ENCODE measurements around the gene MAP4K2. TPM values are rescaled to one million over a fixed set of nuclear protein-coding genes. Genes with fewer than 3 reads are reported as not detected.

MAP4K2 gene
- total and polyA plus RNA-seq, 2 of the 8 experiments (the other 6 are each of a cell fraction or from before 2014, with no cell fraction given) = 20.1 to 20.7 TPM

- no peak overlapping the region for H2AFZ ChIP-seq (ENCODE audit: low read length)
- no peaks in the 10 kb centered on the region for H3K9me3 ChIP-seq (ENCODE audit: insufficient read depth in 2 of 2, low read depth in 1 of 2, low read length in 1 of 2)
- DNase-seq (ENCODE audit: low read depth in 1 of 2, low spot score in 2 of 2) (peak in 1 of 2 experiments; percentile 71), FAIRE-seq (no peak)
- H3K79me2 ChIP-seq (ENCODE audit: control insufficient read depth in 1 of 2, insufficient read depth in 2 of 2, low read length in 2 of 2) = no peaks in the 10 kb centered on the region
- H3K4me1 ChIP-seq (replicated peaks in 1 of 4; ENCODE audit: control insufficient read depth in 3 of 4, insufficient read depth in 4 of 4, low read length in 3 of 4) = peaks cover 4 to 36% (median 29%) of the 10 kb centered on the region in 4 experiments
- no peak overlapping the region for H3K14ac ChIP-seq (ENCODE audit: insufficient read length)
- H3K36me3 ChIP-seq (ENCODE audit: control insufficient read depth in 2 of 4, insufficient read depth in 4 of 4, low read length in 3 of 4) = no peaks in the 10 kb centered on the region
- 25% methylated on average over 23 of the region's 24 CpGs; no CpG with 5 or more reads in 1 of the 2 experiments for WGBS, 2 experiments (ENCODE audit: extremely low coverage in 1 of 2, insufficient coverage in 1 of 2, insufficient read length in 1 of 2, insufficient replicate concordance in 2 of 2, low coverage in 1 of 2, low lambda C conversion rate in 2 of 2, missing lambda C conversion rate in 1 of 2)
- H3K79me1 ChIP-seq (ENCODE audit: low read depth, low read length) = no peaks in the 10 kb centered on the region; the same call in 1 of the 2 replicates
- H3K27ac ChIP-seq (ENCODE audit: low read depth, low read length) = no peak overlapping the region
- H3K4me3 ChIP-seq (ENCODE audit: extremely low read depth in 1 of 4, insufficient read depth in 2 of 4, low read depth in 3 of 4, low read length in 4 of 4) = peak overlapping the region; percentile 46 to 67 (median 57)
- no peak overlapping the region for H2BK120ac ChIP-seq (replicated peaks; ENCODE audit: low read depth, low read length)
- H2BK5ac ChIP-seq (ENCODE audit: low read depth, low read length) = peak overlapping the region; percentile 86; the same call in 1 of the 2 replicates
- H3K4me2 ChIP-seq (ENCODE audit: insufficient read depth in 1 of 2, low read depth in 2 of 2, low read length in 2 of 2) = peak overlapping the region; percentile 85 to 87
- H3K27me3 ChIP-seq (replicated peaks in 1 of 4; ENCODE audit: control insufficient read depth in 3 of 4, extremely low read depth in 1 of 4, insufficient read depth in 3 of 4, low read length in 3 of 4) = peaks cover 0 to 32% (median 19%) of the 10 kb centered on the region in 4 experiments; a peak in 5 of 7 replicates
- no peak overlapping the region for H3K4ac ChIP-seq (replicated peaks; ENCODE audit: insufficient read length, low read depth, low read length)
- H4K91ac ChIP-seq (replicated peaks; ENCODE audit: insufficient read length, low read length) = peak overlapping the region; percentile 54
- no peak overlapping the region for H3K9ac ChIP-seq (replicated peaks in 1 of 4; ENCODE audit: extremely low read depth in 1 of 4, low read depth in 3 of 4, low read length in 3 of 4)
- no peaks in the 10 kb centered on the region for H4K20me1 ChIP-seq (replicated peaks in 1 of 2; ENCODE audit: control insufficient read depth in 1 of 2, insufficient read depth in 2 of 2, low read length in 2 of 2)
- H2BK15ac ChIP-seq (ENCODE audit: low read length) = peak overlapping the region; percentile 81; the same call in 1 of the 2 replicates
- H4K8ac ChIP-seq (ENCODE audit: extremely low read depth, insufficient read depth, low read length) = peak overlapping the region; percentile 35; the same call in 1 of the 2 replicates
- H3K56ac ChIP-seq (replicated peaks; ENCODE audit: insufficient read length, low read depth, low read length) = no peak overlapping the region
- ChIA-PET POLR2A (ENCODE audit: partially characterized antibody) (interaction anchor here (0.7 to 42.9 kb wide), 8 partner anchors 8 to 72 kb away, joined by 3 to 1087 read pairs (median 6); partner anchors contain the start of genes PYGM and SF1), CTCF (ENCODE audit: partially characterized antibody) (interaction anchor here (0.7 to 23.7 kb wide), 15 partner anchors 8 to 177 kb away, joined by 3 to 376 read pairs (median 6); partner anchors contain the start of genes MEN1 and PYGM)
- H2AK5ac ChIP-seq (ENCODE audit: low read depth, low read length) = peak overlapping the region; percentile 88; the same call in 1 of the 2 replicates
- peak overlapping the region; percentile 83 for H3K18ac ChIP-seq (ENCODE audit: extremely low read depth, low read length)
- H3K23ac ChIP-seq (ENCODE audit: insufficient read length) = no peak overlapping the region
- no peak overlapping the region for H2BK20ac ChIP-seq (ENCODE audit: low read length)
- H4K5ac ChIP-seq (ENCODE audit: insufficient read length, low read depth, low read length) = peak overlapping the region; percentile 23
- H3K23me2 ChIP-seq (ENCODE audit: low read depth, low read length) = peaks cover 35% of the 10 kb centered on the region
- peak overlapping the region; percentile 91; the same call in 1 of the 2 replicates for H2BK12ac ChIP-seq (ENCODE audit: low read depth, low read length)
- no peak for TF ChIP-seq CHD1 (IDR thresholded peaks at IDR 0.05; ENCODE audit: low read depth, low read length)
- TF ChIP-seq POLR2AphosphoS5 (IDR thresholded peaks at IDR 0.05; ENCODE audit: low read depth, low read length) = no peak
- no peak for TF ChIP-seq RFX5 (IDR thresholded peaks at IDR 0.05; ENCODE audit: borderline replicate concordance, low read depth, low read length)
- TF ChIP-seq, protein P1, sequence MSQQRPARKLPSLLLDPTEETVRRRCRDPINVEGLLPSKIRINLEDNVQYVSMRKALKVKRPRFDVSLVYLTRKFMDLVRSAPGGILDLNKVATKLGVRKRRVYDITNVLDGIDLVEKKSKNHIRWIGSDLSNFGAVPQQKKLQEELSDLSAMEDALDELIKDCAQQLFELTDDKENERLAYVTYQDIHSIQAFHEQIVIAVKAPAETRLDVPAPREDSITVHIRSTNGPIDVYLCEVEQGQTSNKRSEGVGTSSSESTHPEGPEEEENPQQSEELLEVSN (IDR thresholded peaks at IDR 0.05) = 0 out of 2 replicates have a peak, but pooled peaks have one; percentile 12
- no peak for TF ChIP-seq SP1 (IDR thresholded peaks at IDR 0.05; ENCODE audit: low read depth, low read length)
- no peak for TF ChIP-seq KDM5A (IDR thresholded peaks at IDR 0.05; ENCODE audit: low read length)
- no peak for TF ChIP-seq SP2 (IDR thresholded peaks at IDR 0.05; ENCODE audit: low read length)
- no peak for TF ChIP-seq SIX5 (IDR thresholded peaks at IDR 0.05; ENCODE audit: low read depth, low read length)
- no peak for TF ChIP-seq SUZ12 (IDR thresholded peaks at IDR 0.05; ENCODE audit: low read length)
- TF ChIP-seq USF2 (IDR thresholded peaks at IDR 0.05; ENCODE audit: low read length) = no peak
- peak; percentile 21 for TF ChIP-seq ASH2L (IDR thresholded peaks at IDR 0.05; ENCODE audit: low read length)
Measured at GRCh38 chr11:64741375-64742086, 61.5 kb downstream of the MAP4K2 start.

All from H1 (cell line).